Neural cell (in vitro differentiated cells): ENCODE data around the gene LYPD6B.

Experiments
- CTCF ChIP-seq: fragments of 450-650 bp; IDR thresholded peaks from 2 replicates; pipeline ENCODE4 v1.5.1; 2014; ENCODE audit warnings: antibody characterized with exemption, mild to moderate bottlenecking, moderate library complexity; ENCODE audit not compliant: poor library complexity, severe bottlenecking
- EP300 ChIP-seq: fragments of 450-650 bp; conservative IDR thresholded peaks from 2 replicates; pipeline ENCODE4 v1.6.1; 2014; ENCODE audit warnings: antibody characterized with exemption, mild to moderate bottlenecking, moderate library complexity; ENCODE audit not compliant: poor library complexity, severe bottlenecking
- POLR2AphosphoS5 ChIP-seq: IDR thresholded peaks from 2 replicates; pipeline ENCODE4 v1.6.1; 2012
- REST ChIP-seq: IDR thresholded peaks from 2 replicates; pipeline ENCODE4 v1.6.1; 2012; ENCODE audit warnings: borderline replicate concordance
- SMC3 ChIP-seq: fragments of 450-650 bp; conservative IDR thresholded peaks from 2 replicates; pipeline ENCODE4 v1.6.1; 2014; ENCODE audit warnings: antibody characterized with exemption, mild to moderate bottlenecking, moderate library complexity; ENCODE audit not compliant: poor library complexity

GRCh38 chr2:149062531-149062930 lies 24.0 kb downstream of the LYPD6B start:
- no peak for TF ChIP-seq SMC3
- TF ChIP-seq CTCF, result no peak
- TF ChIP-seq EP300, result no peak
- TF ChIP-seq REST, result no peak
- no peak for TF ChIP-seq POLR2AphosphoS5
